ENCODE measurements around the gene FAM3D.

FAM3D gene

GRCh38 chr3:58657036-58657520 lies 9.5 kb downstream of the FAM3D start:
- no peak overlapping the region for H3K4me3 Mint-ChIP-seq
- no peaks in the 10 kb centered on the region for H3K4me1 Mint-ChIP-seq
- ATAC-seq (replicated peaks) (no peak), DNase-seq (no peak)
- no peaks in the 10 kb centered on the region for H3K36me3 Mint-ChIP-seq
- no peak overlapping the region for H3K27ac Mint-ChIP-seq
- H3K9me3 Mint-ChIP-seq = peaks cover 0 to 5% of the 10 kb centered on the region in 2 donors
- peaks cover 10 to 24% of the 10 kb centered on the region in 2 donors for H3K27me3 Mint-ChIP-seq

GRCh38 chr3:58656631-58657030 lies 9.9 kb downstream of the FAM3D start:
- H3K36me3 Mint-ChIP-seq = no peaks in the 10 kb centered on the region
- H3K4me1 Mint-ChIP-seq = no peaks in the 10 kb centered on the region
- peaks cover 0 to 5% of the 10 kb centered on the region in 2 donors for H3K9me3 Mint-ChIP-seq

GRCh38 chr3:58654466-58654865 lies 12.1 kb downstream of the FAM3D start:
- DNase-seq (no peak), ATAC-seq (replicated peaks) (no peak)
- Mint-ChIP-seq H3K4me3 (no peak overlapping the region), H3K27ac (no peak overlapping the region), H3K27me3 (peaks cover 10 to 24% of the 10 kb centered on the region in 2 donors), H3K36me3 (no peaks in the 10 kb centered on the region), H3K4me1 (no peaks in the 10 kb centered on the region), H3K9me3 (peaks cover 0 to 5% of the 10 kb centered on the region in 2 donors)

More at GRCh38 chr3:58656631-58657030, 9.9 kb downstream of the FAM3D start:
- DNase-seq = no peak
- H3K27me3 Mint-ChIP-seq = peaks cover 10 to 24% of the 10 kb centered on the region in 2 donors
- ATAC-seq (replicated peaks) = no peak
- no peak overlapping the region for H3K4me3 Mint-ChIP-seq
- no peak overlapping the region for H3K27ac Mint-ChIP-seq

- H3K27ac Mint-ChIP-seq = no peak overlapping the region
- H3K36me3 Mint-ChIP-seq = no peaks in the 10 kb centered on the region
- H3K4me1 Mint-ChIP-seq = peaks cover 0 to 2% of the 10 kb centered on the region in 2 donors
- peaks cover 0 to 5% of the 10 kb centered on the region in 2 donors for H3K9me3 Mint-ChIP-seq
- no peak overlapping the region for H3K4me3 Mint-ChIP-seq
- H3K27me3 Mint-ChIP-seq = peaks cover 10 to 24% of the 10 kb centered on the region in 2 donors
- DNase-seq (no peak), ATAC-seq (replicated peaks) (no peak)
Measured at GRCh38 chr3:58652624-58653023, 13.9 kb downstream of the FAM3D start.

- H3K36me3 Mint-ChIP-seq = no peaks in the 10 kb centered on the region
- ATAC-seq (replicated peaks) (no peak), DNase-seq (no peak)
- no peak overlapping the region for H3K27ac Mint-ChIP-seq
- H3K9me3 Mint-ChIP-seq = peaks cover 0 to 5% of the 10 kb centered on the region in 2 donors
- H3K4me1 Mint-ChIP-seq = peaks cover 0 to 2% of the 10 kb centered on the region in 2 donors
- H3K4me3 Mint-ChIP-seq = no peak overlapping the region
- H3K27me3 Mint-ChIP-seq = peaks cover 0 to 15% of the 10 kb centered on the region in 2 donors
Measured at GRCh38 chr3:58651276-58651675, 15.3 kb downstream of the FAM3D start.

GRCh38 chr3:58647381-58648141 lies 19.0 kb downstream of the FAM3D start:
- no peaks in the 10 kb centered on the region for H3K36me3 Mint-ChIP-seq
- H3K4me1 Mint-ChIP-seq = peaks cover 0 to 2% of the 10 kb centered on the region in 2 donors
- H3K27ac Mint-ChIP-seq = no peak overlapping the region
- ATAC-seq (replicated peaks) (no peak), DNase-seq (no peak)
- peaks cover 0 to under 1% of the 10 kb centered on the region in 2 donors for H3K27me3 Mint-ChIP-seq
- H3K9me3 Mint-ChIP-seq = peaks cover 0 to 2% of the 10 kb centered on the region in 2 donors
- no peak overlapping the region for H3K4me3 Mint-ChIP-seq

GRCh38 chr3:58646503-58646902 lies 20.1 kb downstream of the FAM3D start:
- Mint-ChIP-seq H3K9me3 (no peaks in the 10 kb centered on the region), H3K4me1 (peaks cover 0 to 2% of the 10 kb centered on the region in 2 donors), H3K27ac (no peak overlapping the region), H3K27me3 (no peaks in the 10 kb centered on the region), H3K4me3 (no peak overlapping the region), H3K36me3 (no peaks in the 10 kb centered on the region)
- ATAC-seq (replicated peaks) (no peak), DNase-seq (no peak)

GRCh38 chr3:58645726-58646125 lies 20.8 kb downstream of the FAM3D start:
- Mint-ChIP-seq H3K36me3 (no peaks in the 10 kb centered on the region), H3K27me3 (no peaks in the 10 kb centered on the region), H3K4me1 (peaks cover 3 to 4% of the 10 kb centered on the region in 2 donors), H3K9me3 (no peaks in the 10 kb centered on the region), H3K27ac (no peak overlapping the region), H3K4me3 (no peak overlapping the region)
- ATAC-seq (replicated peaks) (peak; percentile 30 to 64), DNase-seq (no peak)

GRCh38 chr3:58642846-58643245 lies 23.7 kb downstream of the FAM3D start:
- H3K9me3 Mint-ChIP-seq = no peaks in the 10 kb centered on the region
- no peak overlapping the region for H3K4me3 Mint-ChIP-seq
- H3K36me3 Mint-ChIP-seq = no peaks in the 10 kb centered on the region
- H3K27ac Mint-ChIP-seq = no peak overlapping the region
- H3K27me3 Mint-ChIP-seq = no peaks in the 10 kb centered on the region
- no peak for DNase-seq
- ATAC-seq (replicated peaks) = no peak
- H3K4me1 Mint-ChIP-seq = peaks cover 5 to 6% of the 10 kb centered on the region in 2 donors

- peaks cover 4 to 12% of the 10 kb centered on the region in 2 donors for H3K27me3 Mint-ChIP-seq
- H3K9me3 Mint-ChIP-seq = no peaks in the 10 kb centered on the region
- ATAC-seq (replicated peaks) (peak; percentile 93), DNase-seq (peak; percentile 52)
- H3K4me1 Mint-ChIP-seq = peaks cover 6% of the 10 kb centered on the region in 2 donors
- no peak overlapping the region for H3K4me3 Mint-ChIP-seq
- no peak overlapping the region for H3K27ac Mint-ChIP-seq
- no peaks in the 10 kb centered on the region for H3K36me3 Mint-ChIP-seq
Measured at GRCh38 chr3:58640700-58641372, 25.7 kb downstream of the FAM3D start.

GRCh38 chr3:58639842-58640241 lies 26.7 kb downstream of the FAM3D start:
- H3K36me3 Mint-ChIP-seq = no peaks in the 10 kb centered on the region
- H3K27ac Mint-ChIP-seq = no peak overlapping the region
- no peaks in the 10 kb centered on the region for H3K9me3 Mint-ChIP-seq
- DNase-seq (no peak), ATAC-seq (replicated peaks) (no peak)
- peaks cover 6 to 7% of the 10 kb centered on the region in 2 donors for H3K4me1 Mint-ChIP-seq
- no peak overlapping the region for H3K4me3 Mint-ChIP-seq
- H3K27me3 Mint-ChIP-seq = peaks cover 4 to 17% of the 10 kb centered on the region in 2 donors

GRCh38 chr3:58639001-58639400 lies 27.6 kb downstream of the FAM3D start:
- Mint-ChIP-seq H3K4me1 (peaks cover 6 to 7% of the 10 kb centered on the region in 2 donors), H3K36me3 (no peaks in the 10 kb centered on the region), H3K27me3 (peaks cover 7 to 17% of the 10 kb centered on the region in 2 donors), H3K27ac (no peak overlapping the region), H3K9me3 (no peaks in the 10 kb centered on the region), H3K4me3 (no peak overlapping the region)
- DNase-seq = no peak
- ATAC-seq (replicated peaks) = no peak

- Mint-ChIP-seq H3K36me3 (no peaks in the 10 kb centered on the region), H3K4me3 (no peak overlapping the region), H3K27ac (no peak overlapping the region), H3K27me3 (peaks cover 11 to 17% of the 10 kb centered on the region in 2 donors), H3K9me3 (no peaks in the 10 kb centered on the region), H3K4me1 (peaks cover 6 to 7% of the 10 kb centered on the region in 2 donors)
- DNase-seq (no peak), ATAC-seq (replicated peaks) (no peak)
Measured at GRCh38 chr3:58638591-58638990, 28.0 kb downstream of the FAM3D start.

- Mint-ChIP-seq H3K27ac (no peak overlapping the region), H3K9me3 (no peaks in the 10 kb centered on the region), H3K36me3 (no peaks in the 10 kb centered on the region), H3K4me3 (no peak overlapping the region), H3K4me1 (peaks cover 6 to 7% of the 10 kb centered on the region in 2 donors), H3K27me3 (peaks cover 14 to 17% of the 10 kb centered on the region in 2 donors)
- no peak for DNase-seq
- no peak for ATAC-seq (replicated peaks)
Measured at GRCh38 chr3:58637509-58637908, 29.1 kb downstream of the FAM3D start.

Data from stimulated activated naive B cell treated with anti-CD40 and anti-IgM and Interleukin-4, amounts not matched to agents 10 μg/mL and 1 μg/mL and 100 μg/mL, for 72 hours (primary cell).